GM19467 (cell line): ENCODE results near the gene TMEM220.
"Not testable (repeated sequence)": the region's sequence is repeated elsewhere in the genome, so short reads cannot be mapped to it uniquely, and the experiment has no call there.

ENCODE experiments used
- ATAC-seq: cut with Tn5 transposase; IDR thresholded peaks from one replicate; pipeline ENCODE4 v1.9.1; 2021; ENCODE audit warnings: mild to moderate bottlenecking, moderate library complexity; ENCODE audit not compliant: unreplicated experiment

The TMEM220 gene

DNA sequence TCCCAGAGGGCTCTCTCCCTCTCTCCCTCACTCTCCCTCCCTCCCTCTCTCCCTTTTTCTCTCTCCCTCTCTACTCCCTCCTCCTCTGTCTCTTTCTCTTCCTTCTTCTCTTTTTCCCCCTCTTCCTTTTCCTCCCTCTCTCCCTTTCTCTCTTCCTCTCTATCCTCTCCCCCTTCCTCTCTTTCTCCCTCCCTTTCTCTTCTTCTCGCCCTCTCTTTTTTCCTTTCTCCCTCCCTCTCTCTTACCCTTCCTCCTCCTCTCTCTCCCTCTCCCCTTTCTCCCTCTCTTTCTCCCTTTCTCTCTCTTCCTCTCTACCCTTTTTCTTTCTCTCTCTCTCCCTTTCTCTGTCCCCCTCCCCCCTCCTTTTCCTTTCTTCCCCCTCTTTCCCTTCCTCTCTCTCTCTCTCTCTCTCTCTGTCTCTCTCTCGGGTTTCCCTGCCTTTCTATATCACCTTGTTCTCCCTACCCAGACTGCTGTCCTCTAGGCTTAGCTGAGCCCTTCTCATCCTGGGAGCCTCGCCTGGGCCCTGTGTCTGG lies 25.8 kb upstream of the TMEM220 start:
- no peak for ATAC-seq

- ATAC-seq: no peak
Observed at GRCh38 chr17:10754861-10755591, 25.2 kb upstream of the TMEM220 start.

DNA sequence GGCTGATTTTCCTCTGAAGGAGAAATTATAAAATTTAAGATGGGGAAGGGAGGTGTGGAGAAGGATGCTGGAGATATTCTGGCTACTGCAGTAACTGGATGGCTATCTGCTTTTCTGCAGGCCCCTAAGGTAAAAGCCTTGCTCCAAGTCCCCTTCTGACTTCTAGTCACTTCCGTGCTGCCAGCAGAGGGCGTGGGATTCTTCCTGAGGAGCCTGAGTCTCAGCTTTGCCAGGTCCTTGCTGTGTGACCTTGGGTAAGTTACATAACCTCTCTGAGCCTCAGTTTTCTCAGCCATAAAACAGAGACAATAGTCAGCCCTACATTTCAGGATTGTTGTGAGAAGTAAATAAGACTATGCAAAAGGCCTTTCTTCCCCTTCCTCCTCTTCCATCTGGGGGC lies 24.3 kb upstream of the TMEM220 start:
- no peak for ATAC-seq

- ATAC-seq: no peak
Observed at GRCh38 chr17:10752696-10753095, 22.9 kb upstream of the TMEM220 start.

DNA sequence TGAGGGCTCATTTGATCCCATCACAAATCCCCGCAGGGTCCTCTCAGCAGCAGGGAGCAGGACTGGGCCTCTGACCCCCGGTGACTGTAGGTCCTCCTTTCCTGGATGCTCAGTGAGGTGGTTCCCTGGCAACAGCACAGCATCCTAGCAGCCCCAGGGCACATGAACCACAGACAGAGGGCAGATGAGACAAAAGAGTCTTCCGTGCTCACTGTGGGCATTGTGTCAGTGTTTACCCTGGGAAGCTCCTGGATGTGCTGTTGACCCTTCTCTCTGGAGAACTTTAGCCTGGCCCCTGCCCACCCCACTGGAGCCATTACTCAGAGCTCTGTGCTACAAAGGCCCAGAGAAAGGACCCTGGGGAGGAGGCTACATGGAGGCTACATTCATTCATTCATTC lies 21.7 kb upstream of the TMEM220 start:
- no peak for ATAC-seq

DNA sequence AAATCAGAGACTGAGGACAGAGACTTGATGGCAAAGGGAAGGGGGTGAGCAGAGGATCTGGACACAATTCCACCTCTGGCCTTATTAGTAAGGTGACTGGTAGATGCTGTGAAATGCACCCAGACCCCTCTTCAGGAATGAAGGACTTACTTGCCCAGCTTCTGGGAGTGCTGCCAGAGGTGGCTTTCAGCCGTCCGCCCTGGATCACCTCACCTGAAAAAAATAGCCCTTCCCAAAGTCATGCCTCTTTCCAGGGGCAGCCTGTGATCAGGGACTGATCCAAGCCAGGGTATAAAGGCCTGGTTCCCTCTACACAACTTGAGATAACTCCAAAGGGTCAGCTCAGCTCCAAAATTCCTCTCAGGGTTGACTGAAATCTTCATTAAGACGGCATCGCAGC lies 20.4 kb upstream of the TMEM220 start:
- no peak for ATAC-seq

DNA sequence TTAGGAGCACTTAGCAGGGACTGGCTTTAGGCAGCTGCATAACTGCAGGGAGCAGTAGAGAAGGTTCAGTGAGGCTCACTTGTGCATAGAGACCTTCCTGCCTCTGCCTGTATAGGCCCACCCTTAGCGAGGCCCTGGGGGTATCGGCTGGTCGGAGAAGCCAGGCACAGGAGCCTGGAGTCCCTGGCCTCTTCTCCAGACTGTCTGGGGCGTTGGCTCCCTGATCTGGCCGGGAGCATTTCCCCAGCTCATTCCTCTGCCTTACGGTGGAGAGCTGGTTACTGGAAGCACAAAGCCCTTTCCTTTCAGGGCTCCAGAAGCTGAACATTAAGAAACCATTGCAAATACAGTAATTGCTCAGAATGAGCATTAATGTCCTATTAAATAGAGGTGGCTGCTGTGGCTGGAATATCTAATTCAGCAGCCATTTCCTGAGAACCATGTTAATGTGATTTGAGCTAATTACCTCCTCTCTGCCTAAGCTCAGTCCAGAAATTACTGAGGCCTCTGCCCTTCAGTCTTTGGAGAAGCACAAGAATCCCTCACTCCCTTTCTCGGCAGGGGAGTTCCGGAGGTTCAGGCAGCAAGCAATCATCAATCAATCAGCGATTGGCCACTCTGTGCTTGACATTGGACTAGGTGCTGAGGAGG lies 18.8 kb upstream of the TMEM220 start:
- no peak for ATAC-seq

DNA sequence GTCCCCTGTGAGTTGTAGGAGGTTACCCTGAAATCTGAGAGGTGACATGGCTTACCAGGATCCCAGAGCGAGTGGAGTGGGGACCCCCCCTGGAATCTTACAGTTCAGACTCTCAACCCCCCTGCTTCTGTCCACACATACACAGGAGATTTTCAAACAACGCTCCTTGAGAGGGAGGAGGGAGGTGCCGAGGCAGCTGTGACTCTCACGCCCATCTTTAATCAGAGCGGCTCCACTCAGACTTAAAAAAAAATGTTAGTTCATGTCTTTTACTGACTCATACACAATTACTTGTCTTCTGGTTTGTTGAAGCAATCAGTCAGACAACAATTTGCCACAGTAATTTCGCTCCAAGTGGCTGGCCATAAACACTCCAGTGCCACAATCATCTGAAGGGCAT lies 15.4 kb upstream of the TMEM220 start:
- no peak for ATAC-seq

DNA sequence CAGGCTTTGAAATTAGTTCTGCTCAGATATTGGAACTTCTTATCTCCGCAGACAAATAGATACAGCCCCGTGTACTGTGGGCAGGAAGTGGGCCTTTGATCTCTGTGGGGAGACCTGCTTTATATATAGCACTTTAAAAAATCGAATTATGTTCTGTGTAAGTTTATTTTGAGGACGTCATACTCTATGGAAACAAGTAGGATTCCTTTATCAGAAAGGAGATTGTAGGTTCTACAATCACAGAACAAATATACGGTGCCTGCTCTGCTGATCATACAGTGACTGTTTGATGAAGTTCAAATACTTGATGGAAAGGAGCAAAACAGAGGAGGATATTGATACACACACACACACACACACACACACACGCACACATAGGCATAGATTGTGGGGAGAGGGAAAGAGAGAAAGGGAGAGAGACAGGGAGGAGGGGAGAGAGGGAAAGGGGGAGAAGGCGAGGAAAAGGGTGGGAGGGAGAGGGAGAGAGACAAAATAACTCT lies 14.7 kb upstream of the TMEM220 start:
- no peak for ATAC-seq

DNA sequence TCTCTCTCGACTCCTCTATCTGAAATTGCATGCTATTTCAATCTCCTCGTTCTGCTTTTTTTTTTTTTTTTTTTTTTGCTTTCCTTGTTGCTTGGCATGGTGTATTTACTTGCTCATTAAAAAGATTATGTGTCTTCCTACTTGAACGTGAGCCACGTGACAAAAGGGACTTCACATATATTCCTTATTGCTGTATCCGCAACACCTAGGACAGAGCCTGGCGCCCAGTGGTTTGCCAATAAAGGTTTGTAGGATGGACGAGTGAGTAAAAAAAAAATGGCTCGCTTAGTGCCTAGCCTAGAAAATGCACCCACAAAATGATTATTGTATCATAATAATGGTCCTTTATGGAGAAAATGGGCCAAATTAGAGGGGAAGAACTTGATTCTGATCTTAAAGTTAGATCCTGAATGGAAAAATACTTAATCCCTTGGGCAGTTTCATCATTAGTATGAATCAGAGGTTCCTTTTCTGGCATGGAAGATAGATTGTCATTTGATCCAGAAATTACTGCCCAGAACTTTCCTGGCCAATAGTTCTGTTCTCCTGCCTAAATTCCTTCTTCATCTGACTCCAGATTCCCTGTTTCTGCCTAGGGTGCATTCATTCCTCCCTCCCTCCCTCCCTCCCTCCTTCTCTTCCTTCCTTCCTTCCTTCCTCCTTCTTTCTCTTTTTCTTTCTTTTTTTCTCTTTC lies 13.6 kb upstream of the TMEM220 start:
- ATAC-seq: no peak

- ATAC-seq: no peak
Observed at GRCh38 chr17:10742431-10742830, 12.6 kb upstream of the TMEM220 start.

GRCh38 chr17:10741416-10742135 lies 11.8 kb upstream of the TMEM220 start:
- ATAC-seq: no peak

DNA sequence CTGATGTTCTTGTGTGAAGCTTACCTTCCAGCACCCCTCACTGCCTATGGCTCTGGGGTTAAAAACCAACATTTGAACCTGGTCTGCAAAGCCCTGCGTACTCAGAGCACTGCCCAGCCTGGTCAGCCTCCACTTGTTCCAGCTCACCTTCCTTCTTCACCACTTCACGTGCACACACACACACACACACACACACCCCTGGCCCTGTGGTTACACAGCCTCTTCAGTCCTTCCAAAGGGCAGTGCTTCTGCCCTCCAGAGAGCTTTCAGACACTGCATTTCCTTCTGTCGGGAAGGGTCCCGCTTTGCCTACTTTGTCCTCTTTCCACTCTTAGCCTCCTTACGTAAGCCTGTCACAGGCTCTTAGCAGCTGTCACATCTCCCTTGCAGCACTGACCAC lies 9.6 kb upstream of the TMEM220 start:
- ATAC-seq: no peak

DNA sequence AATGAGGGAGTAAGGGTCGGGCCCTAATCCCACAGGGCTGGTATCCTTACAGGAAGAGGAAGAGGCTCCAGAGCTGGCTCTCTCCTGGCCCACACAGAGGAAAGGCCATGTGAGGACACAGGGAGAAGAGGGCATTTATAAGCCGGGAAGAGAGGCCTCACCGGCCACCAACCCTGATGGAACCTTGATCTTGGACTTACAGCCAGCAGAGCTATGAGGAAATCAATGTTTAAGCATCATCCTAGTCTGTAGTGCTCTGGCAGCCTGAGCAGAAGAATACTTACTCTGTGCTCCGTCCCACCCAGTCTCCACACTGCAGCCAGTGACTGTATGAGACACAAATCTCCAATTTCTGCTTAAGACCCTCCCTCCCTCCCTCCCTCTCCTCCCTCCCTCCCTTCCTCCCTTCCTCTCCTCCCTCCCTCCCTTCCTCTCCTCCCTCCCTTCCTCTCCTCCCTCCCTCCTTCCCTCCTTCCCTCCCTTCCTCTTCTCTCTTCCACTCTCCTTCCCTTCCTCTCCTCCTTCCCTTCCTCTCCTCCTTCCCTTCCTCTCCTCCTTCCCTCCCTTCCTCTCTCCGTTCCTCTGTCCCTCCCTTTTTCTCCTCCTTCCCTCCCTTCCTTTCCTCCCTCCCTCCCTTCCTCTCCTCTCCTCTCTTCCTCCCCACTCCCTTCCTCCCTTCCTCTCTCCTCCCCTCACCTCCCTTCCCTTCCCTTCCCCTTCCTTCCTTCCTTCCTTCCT lies 8.9 kb upstream of the TMEM220 start:
- ATAC-seq: no peak

GRCh38 chr17:10737736-10738135 lies 7.9 kb upstream of the TMEM220 start:
- ATAC-seq: no peak

- ATAC-seq: no peak
Observed at GRCh38 chr17:10737168-10737622, 7.4 kb upstream of the TMEM220 start.

- ATAC-seq: no peak
Observed at GRCh38 chr17:10735821-10736220, 6.0 kb upstream of the TMEM220 start.

GRCh38 chr17:10735251-10735650 lies 5.4 kb upstream of the TMEM220 start:
- no peak for ATAC-seq

DNA sequence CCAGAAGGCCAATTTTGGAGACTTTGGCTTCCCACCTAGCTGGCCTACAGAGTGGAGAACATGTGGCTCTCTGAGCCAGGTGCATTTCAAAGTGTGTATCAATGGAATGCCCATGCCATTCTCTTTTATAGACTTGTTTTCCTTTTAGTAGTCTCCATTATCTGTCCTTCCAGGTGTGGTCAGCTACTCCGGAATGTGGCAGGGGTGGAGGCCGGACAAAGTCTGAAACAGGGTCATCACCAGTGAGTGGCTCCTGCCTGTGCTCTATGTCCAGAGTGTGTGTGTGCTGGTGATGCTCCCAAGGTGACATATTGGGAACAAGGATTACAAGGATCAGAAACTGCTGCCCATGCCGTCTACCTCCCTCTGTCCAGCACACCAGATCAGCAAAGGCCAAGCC lies 3.8 kb upstream of the TMEM220 start:
- no peak for ATAC-seq

- ATAC-seq: not testable (repeated sequence)
Observed at GRCh38 chr17:10732121-10732520, 2.3 kb upstream of the TMEM220 start.
